ENCODE measurements around the gene FEM1B.
A peak's percentile ranks its signal among the peaks of the same experiment; 100 is the strongest.

The FEM1B gene

GRCh38 chr15:68271854-68272471, 5.6 kb upstream of the FEM1B start (continued):
- TF ChIP-seq, protein P1, sequence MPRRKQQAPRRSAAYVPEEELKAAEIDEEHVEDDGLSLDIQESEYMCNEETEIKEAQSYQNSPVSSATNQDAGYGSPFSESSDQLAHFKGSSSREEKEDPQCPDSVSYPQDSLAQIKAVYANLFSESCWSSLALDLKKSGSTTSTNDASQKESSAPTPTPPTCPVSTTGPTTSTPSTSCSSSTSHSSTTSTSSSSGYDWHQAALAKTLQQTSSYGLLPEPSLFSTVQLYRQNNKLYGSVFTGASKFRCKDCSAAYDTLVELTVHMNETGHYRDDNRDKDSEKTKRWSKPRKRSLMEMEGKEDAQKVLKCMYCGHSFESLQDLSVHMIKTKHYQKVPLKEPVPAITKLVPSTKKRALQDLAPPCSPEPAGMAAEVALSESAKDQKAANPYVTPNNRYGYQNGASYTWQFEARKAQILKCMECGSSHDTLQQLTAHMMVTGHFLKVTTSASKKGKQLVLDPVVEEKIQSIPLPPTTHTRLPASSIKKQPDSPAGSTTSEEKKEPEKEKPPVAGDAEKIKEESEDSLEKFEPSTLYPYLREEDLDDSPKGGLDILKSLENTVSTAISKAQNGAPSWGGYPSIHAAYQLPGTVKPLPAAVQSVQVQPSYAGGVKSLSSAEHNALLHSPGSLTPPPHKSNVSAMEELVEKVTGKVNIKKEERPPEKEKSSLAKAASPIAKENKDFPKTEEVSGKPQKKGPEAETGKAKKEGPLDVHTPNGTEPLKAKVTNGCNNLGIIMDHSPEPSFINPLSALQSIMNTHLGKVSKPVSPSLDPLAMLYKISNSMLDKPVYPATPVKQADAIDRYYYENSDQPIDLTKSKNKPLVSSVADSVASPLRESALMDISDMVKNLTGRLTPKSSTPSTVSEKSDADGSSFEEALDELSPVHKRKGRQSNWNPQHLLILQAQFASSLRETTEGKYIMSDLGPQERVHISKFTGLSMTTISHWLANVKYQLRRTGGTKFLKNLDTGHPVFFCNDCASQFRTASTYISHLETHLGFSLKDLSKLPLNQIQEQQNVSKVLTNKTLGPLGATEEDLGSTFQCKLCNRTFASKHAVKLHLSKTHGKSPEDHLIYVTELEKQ (tag by site-specific recombination; IDR thresholded peaks at IDR 0.05; ENCODE audit: borderline replicate concordance): no peak; the same call in 1 of the 2 replicates
- TF ChIP-seq KLF7 (tag by site-specific recombination; IDR thresholded peaks at IDR 0.05; ENCODE audit: borderline replicate concordance): no peak
- no peak for TF ChIP-seq SALL2 (tag by site-specific recombination; IDR thresholded peaks at IDR 0.05; ENCODE audit: borderline replicate concordance)
- no peak for TF ChIP-seq ZNF391 (tag by site-specific recombination; IDR thresholded peaks at IDR 0.05; ENCODE audit: borderline replicate concordance, low read depth)
- TF ChIP-seq YY2 (tag by site-specific recombination; IDR thresholded peaks at IDR 0.05): 0 out of 2 replicates have a peak, but pooled peaks have one; percentile 29
- TF ChIP-seq HOXD13 (CRISPR knock-in tag; IDR thresholded peaks at IDR 0.05; ENCODE audit: borderline replicate concordance): no peak
- TF ChIP-seq, protein P2, sequence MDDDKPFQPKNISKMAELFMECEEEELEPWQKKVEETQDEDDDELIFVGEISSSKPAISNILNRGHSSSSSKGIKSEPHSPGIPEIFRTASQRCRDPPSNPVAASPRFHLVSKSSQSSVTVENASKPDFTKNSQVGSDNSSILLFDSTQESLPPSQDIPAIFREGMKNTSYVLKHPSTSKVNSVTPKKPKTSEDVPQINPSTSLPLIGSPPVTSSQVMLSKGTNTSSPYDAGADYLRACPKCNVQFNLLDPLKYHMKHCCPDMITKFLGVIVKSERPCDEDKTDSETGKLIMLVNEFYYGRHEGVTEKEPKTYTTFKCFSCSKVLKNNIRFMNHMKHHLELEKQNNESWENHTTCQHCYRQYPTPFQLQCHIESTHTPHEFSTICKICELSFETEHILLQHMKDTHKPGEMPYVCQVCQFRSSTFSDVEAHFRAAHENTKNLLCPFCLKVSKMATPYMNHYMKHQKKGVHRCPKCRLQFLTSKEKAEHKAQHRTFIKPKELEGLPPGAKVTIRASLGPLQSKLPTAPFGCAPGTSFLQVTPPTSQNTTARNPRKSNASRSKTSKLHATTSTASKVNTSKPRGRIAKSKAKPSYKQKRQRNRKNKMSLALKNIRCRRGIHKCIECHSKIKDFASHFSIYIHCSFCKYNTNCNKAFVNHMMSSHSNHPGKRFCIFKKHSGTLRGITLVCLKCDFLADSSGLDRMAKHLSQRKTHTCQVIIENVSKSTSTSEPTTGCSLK (tag by site-specific recombination; IDR thresholded peaks at IDR 0.05): no peak
- no peak for TF ChIP-seq ZNF202 (tag by site-specific recombination; IDR thresholded peaks at IDR 0.05; ENCODE audit: borderline replicate concordance)
- TF ChIP-seq ZBTB48 (tag by site-specific recombination; IDR thresholded peaks at IDR 0.05): peak; percentile 75; the same call in 1 of the 2 replicates
- no peak for TF ChIP-seq ZNF610 (tag by site-specific recombination; IDR thresholded peaks at IDR 0.05; ENCODE audit: borderline replicate concordance)
- no peak for TF ChIP-seq ZNF521 (tag by site-specific recombination; IDR thresholded peaks at IDR 0.05)
- TF ChIP-seq ZBTB17 (tag by site-specific recombination; IDR thresholded peaks at IDR 0.05): peak; percentile 96
- TF ChIP-seq ZNF19 (tag by site-specific recombination; IDR thresholded peaks at IDR 0.05; ENCODE audit: low read depth): no peak
- no peak for TF ChIP-seq MZF1 (tag by site-specific recombination; IDR thresholded peaks at IDR 0.05; ENCODE audit: borderline replicate concordance)
- TF ChIP-seq ZNF48 (tag by site-specific recombination; IDR thresholded peaks at IDR 0.05): no peak
- no peak for TF ChIP-seq TCF7L2 (IDR thresholded peaks at IDR 0.05; ENCODE audit: borderline replicate concordance, low read depth, low read length)
- no peak for TF ChIP-seq ZNF362 (tag by site-specific recombination; IDR thresholded peaks at IDR 0.05)
- no peak for TF ChIP-seq ZNF510 (tag by site-specific recombination; IDR thresholded peaks at IDR 0.05; ENCODE audit: insufficient replicate concordance)
- no peak for TF ChIP-seq ZNF529 (tag by site-specific recombination; IDR thresholded peaks at IDR 0.05; ENCODE audit: insufficient replicate concordance)
- peak; percentile 50; the same call in 1 of the 2 replicates for TF ChIP-seq ZNF2 (tag by site-specific recombination; IDR thresholded peaks at IDR 0.05)
- no peak for TF ChIP-seq ZNF169 (tag by site-specific recombination; IDR thresholded peaks at IDR 0.05)
- TF ChIP-seq, protein P3, sequence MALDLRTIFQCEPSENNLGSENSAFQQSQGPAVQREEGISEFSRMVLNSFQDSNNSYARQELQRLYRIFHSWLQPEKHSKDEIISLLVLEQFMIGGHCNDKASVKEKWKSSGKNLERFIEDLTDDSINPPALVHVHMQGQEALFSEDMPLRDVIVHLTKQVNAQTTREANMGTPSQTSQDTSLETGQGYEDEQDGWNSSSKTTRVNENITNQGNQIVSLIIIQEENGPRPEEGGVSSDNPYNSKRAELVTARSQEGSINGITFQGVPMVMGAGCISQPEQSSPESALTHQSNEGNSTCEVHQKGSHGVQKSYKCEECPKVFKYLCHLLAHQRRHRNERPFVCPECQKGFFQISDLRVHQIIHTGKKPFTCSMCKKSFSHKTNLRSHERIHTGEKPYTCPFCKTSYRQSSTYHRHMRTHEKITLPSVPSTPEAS (tag by site-specific recombination; IDR thresholded peaks at IDR 0.05): no peak
- TF ChIP-seq ZNF513 (tag by site-specific recombination; IDR thresholded peaks at IDR 0.05): no peak
- no peak for TF ChIP-seq ZNF549 (tag by site-specific recombination; IDR thresholded peaks at IDR 0.05)
- TF ChIP-seq ZNF626 (tag by site-specific recombination; IDR thresholded peaks at IDR 0.05): no peak
- no peak for TF ChIP-seq ZNF23 (tag by site-specific recombination; IDR thresholded peaks at IDR 0.05; ENCODE audit: borderline replicate concordance)
- peak; percentile 51 for TF ChIP-seq ZNF366 (tag by site-specific recombination; conservative IDR thresholded peaks at IDR 0.05)
- TF ChIP-seq SP2 (tag by site-specific recombination; IDR thresholded peaks at IDR 0.05): peak; percentile 56
- TF ChIP-seq ZXDB (tag by site-specific recombination; IDR thresholded peaks at IDR 0.05): peak; percentile 86
- TF ChIP-seq ZNF704 (tag by site-specific recombination; IDR thresholded peaks at IDR 0.05): no peak
